Right hindlimb (tissue), 1 donor: ENCODE results near the gene BORCS8.

ENCODE experiments used
- DNase-seq: peaks from one replicate; pipeline ENCODE4 v3.0.0-alpha.2; 2018

The BORCS8 gene

GRCh38 chr19:19213426-19214158 is 21.6 kb upstream of the BORCS8 start:
- no peak for DNase-seq

DNA sequence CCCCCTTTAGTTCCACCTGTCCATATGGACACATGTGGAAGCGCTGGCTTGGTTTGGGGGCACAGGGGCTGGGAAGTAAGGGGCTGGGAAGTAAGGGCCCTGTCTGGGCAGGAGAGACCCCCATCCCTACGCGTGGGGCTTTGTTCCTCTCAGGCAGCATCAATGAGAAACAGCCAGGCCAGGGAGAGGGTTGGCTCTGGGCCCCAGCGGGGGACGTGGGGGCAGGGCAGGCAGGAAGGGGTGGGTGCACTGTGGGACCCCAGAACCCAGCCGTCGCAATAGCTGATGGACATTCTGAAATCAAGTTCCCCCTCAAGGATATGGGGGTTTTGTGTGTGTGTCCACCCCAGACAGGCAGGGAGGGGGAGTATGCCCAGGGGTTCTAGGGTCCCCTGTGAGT is 21.0 kb upstream of the BORCS8 start:
- no peak for DNase-seq

DNA sequence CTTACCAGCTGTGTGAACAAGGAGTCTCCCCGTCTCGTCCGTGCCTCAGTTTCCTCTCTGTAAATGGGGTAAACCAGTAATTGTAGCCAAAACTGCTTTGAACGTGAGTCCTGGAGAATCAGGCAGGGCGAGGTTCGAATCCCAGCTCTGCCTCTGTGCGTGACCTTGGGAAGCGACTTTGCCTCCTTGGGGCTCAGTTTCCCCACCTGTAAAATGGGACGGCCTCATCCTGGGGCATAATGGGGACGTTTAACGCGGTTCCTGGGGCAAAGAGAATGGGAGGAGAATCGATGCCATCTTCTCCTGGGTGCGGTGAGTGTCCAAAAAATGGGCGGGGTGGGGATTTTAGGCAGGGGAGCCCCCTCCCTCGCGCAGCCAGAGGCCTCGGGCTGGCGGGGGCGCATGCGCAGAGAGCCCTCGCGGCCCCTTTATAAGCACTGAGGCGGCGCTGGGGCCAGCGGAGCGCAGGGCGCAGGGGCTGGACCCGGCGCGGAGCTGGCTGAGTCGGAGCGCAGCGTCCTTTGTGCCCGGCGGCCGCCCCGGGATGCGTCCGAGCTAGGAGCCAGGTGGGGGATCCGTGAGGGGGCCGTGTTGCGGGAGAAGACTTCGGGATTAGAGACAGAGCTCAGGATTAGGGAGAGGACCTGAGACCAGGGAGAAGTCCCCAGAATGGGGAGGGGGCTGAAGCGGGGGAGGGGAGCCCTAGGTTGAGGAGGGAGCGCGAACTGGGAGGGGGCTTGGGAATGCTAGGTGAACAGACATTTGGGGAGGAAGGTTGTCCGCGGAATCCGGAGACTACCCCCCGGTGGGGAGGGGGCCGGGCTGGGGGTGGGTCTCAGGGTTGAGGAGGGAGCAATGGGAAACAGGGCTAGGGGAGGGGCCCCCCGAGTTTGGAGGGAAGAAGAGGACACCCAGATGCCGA is 19.8 kb upstream of the BORCS8 start, which contains the start of gene NCAN:
Gene NCAN (plus strand): TSS at position 460 of the 922 bp plus-strand sequence. CDS start 4,996 bp downstream, outside the sequence.
- no peak for DNase-seq

- DNase-seq, result no peak
Observed at GRCh38 chr19:19209372-19209771, 17.4 kb upstream of the BORCS8 start.

DNA sequence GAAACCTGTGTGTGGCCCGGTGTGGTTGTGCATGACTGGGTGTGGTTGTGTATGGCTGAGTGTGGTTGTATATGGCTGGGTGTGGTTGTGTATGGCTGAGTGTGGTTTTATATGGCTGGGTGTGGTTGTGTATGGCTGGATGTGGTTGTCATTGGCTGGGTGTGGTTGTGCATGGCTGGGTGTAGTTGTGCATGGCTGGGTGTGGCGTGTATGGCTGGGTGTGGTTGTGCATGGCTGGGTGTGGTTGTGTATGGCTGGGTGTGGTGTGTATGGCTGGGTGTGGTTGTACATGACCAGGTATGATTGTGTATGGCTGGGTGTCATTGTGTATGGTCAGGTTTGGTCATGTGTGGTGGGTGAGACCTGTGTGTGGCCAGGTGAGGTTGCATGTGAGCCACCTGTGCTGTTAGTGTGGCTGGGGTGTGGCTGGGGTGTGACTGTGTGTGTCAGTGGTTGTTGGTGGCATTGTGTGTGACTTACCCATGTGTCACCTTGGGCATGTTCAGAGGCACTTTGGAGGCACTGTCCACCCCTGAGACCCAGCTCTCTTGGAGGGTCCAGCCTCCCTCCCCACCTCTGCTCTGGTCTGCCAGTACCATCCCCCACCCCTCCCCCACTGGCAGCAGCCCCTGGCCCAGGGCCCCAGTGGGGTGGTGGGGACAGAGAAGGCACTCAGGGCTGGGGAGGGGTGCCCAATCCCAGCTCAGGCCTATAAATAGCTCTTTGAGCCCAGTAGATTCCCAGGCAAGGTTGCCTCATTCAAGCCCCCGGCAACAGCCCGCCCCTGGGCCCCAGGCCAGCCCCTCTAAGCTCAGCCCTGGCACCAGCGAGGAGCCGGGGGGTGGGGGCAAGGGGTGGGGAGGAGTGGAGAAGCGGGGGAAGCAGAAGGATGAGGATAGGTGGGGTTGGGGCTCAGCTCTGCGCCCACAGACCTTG is 16.0 kb upstream of the BORCS8 start:
- DNase-seq, result no peak

DNA sequence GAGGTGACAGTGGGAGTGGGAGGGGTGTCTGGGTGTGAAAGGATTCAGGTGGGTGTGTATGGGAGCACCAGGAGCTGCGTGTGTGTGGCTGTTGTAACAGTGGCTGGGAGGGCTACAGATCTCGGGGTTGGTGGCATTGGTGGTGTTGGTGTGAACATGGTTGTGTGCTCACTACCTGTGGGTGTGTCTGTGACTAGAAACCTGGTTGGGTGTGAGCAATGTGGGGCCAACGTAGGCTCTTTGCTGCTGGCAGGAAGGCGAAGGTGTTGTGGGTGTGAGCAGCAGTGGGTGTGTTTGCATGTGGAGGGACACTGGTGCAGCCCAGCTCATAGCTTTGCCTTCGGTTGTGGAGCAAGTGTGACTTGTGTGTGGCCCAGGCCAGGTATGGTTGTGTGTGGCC is 15.0 kb upstream of the BORCS8 start:
- no peak for DNase-seq

DNA sequence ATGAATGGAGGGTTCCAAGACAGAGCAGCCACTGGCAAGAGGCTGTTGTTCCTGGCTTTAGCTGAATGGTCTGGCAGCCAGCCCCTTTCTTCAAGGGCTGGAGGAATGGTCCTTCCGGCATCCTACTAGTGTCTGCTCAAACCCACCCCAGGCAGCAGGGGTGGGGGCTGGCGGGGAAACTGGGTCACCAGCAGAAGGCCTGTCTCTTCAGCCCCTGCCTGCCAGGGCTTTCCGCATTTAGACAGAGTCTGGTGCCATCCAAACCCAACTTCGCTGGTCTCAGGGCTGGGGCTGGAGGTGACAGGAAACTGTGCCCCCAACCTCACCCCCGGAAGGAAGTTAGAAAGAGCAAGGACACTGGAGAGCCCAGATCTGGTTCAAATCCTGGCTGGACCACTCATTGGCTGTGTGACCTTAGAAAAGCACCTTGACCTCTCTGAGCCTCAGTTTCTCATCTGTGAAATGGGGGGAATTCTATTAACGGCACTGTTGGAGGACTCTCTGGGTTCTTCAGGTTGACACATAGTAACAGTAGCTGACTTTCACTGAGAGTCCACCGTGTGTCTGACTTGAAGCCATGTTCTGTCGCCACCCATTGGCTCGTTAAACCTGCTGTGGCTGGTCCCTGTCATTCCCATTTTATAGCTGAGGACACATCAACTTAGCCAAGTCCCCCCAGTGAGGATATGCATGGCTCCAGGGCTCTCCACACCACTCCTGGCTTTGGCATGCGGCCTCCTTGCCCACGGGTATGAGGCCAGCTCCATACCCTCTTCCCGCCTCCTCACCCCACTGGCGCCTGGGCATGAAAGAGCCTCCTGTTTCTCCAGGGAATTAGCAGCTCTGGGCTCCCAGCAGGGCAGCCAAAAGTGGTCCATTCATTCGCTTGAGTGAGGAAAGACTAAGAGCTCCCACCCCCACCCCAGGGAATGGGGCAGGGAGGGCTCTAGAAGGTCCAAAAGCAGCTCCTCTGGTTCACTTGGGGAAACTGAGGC is 13.8 kb upstream of the BORCS8 start:
- peak; percentile 47 for DNase-seq

- no peak for DNase-seq
Observed at GRCh38 chr19:19204181-19204580, 12.2 kb upstream of the BORCS8 start.

DNA sequence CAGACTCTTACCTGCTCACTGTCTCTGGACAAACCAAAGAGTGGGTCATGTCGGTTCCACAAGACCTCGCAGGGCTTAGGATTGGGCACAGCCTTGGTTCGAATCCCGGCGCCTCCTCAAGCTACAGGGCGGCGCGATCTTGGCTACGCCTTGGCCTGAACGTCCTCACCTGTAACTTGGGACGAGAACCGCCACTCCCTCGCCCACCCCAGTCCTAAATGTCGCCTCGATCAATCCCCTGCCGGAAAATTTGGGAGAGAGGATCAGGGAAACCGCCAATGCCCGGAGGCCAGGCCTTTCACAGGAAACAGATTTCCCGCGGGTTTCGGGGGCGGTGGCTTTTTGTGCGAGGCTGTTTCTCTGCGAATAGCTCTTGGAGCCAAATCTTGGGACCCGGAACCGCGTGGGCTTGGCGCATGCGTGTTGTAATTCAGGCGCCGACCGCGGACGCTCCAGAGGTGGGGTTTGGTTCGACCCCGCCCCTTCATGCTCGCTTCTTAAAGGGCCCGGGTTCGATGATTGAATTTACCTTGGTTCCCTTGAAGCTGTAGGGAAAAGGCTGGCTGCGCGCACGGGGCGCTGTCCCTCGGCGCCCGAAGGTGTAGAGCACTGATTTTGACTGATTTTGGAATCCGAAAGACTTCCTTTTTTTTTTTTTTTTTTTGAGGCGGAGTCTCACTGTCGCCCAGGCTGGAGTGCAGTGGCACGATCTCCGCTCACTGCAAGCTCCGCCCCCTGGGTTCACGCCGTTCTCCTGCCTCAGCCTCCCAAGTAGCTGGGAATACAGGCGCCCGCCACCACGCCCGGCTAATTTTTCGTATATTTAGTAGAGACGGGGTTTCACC is 11.3 kb upstream of the BORCS8 start, which contains the start of gene NR2C2AP:
Gene NR2C2AP (minus strand): TSS at position 403 of the 845 bp plus-strand sequence. CDS start 354 bp downstream, at position 49.
- DNase-seq, result peak; percentile 92

- DNase-seq, result no peak
Observed at GRCh38 chr19:19202707-19203011, 10.7 kb upstream of the BORCS8 start.

DNA sequence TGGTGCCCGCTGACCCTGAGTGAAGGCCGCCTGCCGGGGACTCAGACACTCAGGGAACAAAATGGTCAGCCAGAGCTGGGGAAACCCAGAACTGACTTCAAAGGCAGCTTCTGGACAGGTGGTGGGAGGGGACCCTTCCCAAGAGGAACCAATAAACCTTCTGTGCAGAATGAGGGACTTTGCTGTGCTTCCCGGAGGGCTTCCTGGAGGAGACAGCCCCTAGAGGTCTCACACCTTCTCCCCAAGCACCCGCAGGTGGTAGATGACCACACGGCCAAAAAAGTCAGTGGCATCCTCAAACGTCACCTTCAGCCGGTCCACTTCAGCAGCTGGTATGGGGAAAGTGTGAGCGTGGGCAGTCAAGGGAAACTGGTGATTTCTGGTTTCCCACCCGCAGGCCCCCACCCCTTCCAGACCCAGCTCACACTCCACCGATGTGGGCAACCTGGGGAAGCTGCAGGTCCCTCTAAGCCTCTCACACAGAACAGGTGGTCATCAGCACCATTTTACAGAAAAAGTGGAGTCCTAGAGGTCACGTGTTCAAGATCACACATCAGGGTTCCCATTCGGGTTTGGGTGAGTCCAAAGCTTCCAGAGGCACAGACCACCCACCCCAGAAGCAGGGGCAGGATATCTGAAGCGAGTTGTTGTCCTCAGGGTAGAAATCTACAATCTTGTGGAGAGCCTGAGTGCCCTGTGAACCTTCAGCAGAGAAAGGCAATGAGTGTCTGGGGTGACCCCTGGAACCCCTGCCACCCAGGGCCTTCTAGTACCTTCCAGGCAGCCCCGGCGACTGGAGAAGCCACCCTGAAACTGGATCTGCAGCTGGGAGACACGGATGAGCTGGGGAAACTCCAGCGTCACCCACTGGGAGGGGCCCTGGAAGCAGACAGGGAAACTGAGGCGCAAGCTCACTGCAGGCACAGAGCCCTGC is 10.0 kb upstream of the BORCS8 start:
- DNase-seq, result no peak

GRCh38 chr19:19193926-19194325 is 2.0 kb upstream of the BORCS8 start:
- no peak for DNase-seq

DNA sequence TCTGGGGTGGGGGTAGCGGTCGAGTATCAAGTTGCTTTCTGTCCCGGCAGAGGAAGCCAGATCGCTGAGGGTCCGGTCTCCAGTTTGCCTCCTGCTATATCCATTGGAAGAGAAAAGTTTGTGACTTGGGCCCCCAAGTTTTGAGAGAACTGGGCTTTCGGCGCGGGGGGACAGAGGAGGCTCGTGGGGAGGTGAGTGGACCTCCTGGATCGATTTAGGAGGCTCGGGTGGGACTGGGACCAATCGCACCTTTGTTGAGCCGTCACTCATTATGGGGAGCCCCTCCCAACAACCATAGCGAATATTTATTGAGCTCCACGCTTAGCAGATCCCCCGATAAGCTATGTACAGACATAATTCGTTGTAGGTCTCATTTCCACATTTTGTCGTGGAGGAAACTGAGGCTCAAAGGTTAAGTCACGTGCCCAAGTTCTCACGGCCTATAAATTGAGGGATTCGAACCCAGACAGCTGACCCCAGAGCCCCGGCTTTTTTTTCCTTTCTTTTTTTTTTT is 1.0 kb upstream of the BORCS8 start:
- no peak for DNase-seq

DNA sequence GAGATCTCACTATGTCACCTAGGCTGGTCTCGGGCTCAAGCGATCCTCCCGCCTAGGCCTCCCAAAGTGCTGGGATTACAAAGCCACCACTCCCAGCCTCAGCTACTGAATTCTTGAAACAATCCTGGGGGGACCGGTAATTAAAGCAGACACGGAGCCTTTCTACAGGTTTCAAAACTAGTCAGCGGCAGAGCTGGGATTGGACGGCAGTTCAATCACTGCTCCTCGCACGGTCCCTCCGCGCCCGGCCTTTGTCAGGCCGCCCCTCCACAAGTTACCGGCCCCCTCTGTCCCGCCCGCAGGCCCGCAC is 229 bp downstream of the BORCS8 start:
- no peak for DNase-seq

DNA sequence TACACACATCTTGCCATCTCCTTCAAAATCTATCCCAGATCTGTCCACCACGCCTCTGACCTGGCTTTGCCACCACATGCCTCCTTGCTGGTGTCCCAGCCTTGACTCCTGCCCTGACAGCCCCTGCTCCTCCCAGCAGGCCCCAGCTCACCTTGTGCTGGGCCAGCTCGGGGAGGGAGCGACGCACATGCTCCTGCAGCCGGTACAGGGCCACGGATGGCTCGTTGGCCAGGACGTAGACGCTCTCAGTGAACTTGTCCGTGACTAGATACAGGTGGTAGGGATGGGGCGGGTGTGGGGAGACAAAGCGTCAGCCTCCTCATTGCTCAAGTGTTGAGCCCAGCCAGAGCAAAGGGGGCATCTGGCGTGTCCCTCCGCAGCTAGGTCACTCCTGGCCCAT is 5.2 kb downstream of the BORCS8 start:
- DNase-seq, result no peak

DNA sequence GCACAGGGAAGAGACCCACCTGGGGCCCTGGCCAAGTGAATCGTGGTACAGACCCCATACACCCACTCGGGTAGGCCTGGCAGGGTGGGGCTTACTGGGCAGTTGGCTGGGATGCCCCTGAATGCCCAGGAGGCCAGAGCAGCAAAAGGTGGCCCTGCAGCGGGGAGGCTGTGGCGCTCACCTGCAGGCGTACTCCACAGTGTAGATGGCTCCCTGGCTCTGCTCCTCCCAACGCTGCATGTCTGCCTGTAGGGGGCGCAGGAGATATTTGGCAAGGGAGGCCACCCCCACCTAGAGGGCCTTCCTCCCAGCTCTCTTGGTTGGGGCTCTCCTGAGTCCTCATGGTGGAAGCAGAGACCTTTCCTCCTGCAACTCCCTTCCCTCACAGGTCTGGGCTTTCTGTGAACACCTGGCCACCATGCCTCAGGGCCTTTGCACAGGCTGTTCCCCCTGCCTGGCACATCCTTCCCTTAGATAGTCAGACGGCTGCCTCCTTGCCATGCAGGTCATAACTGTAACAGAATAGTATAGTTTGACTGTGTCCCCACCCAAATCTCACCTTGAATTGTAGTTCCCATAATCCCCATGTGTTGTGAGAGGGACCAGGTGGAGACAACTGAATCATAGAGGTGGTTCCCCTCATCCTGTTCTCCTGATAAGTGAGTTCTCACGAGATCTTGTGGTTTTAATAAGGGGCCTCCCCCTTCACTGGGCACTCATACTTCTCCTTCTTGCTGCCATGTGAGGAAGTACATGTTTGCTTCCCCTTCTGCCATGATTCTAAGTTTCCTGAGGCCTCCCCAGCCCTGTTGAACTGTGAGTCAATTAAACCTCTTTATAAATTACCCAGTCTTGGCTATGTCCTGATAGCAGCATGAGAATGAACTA is 5.9 kb downstream of the BORCS8 start:
- DNase-seq, result no peak

- no peak for DNase-seq
Observed at GRCh38 chr19:19181488-19181998, 10.4 kb downstream of the BORCS8 start.
